Panc1 (cell line): ENCODE data around the gene VTI1A.

Experiments used
- CTCF ChIP-seq: fragments of 450-650 bp; IDR thresholded peaks from 2 replicates; pipeline ENCODE4 v1.5.1; 2017; ENCODE audit warnings: mild to moderate bottlenecking
- POLR2AphosphoS5 ChIP-seq: IDR thresholded peaks from 2 replicates; pipeline ENCODE4 v1.6.1; 2012; ENCODE audit warnings: mild to moderate bottlenecking, low read depth, low read length, moderate library complexity
- REST ChIP-seq, 2 experiments: IDR thresholded peaks; 2 replicates each; pipeline ENCODE4 v1.6.1; 2011 to 2012; ENCODE audit warnings: low read depth in 2 of 2, control low read depth in 1 of 2, low read length in 1 of 2, mild to moderate bottlenecking in 1 of 2, moderate library complexity in 1 of 2; ENCODE audit not compliant: insufficient read depth in 1 of 2
- SIN3A ChIP-seq: IDR thresholded peaks from 2 replicates; pipeline ENCODE4 v1.6.1; 2012; ENCODE audit warnings: low read depth, mild to moderate bottlenecking, low read length, moderate library complexity, borderline replicate concordance; ENCODE audit not compliant: insufficient read depth

GRCh38 chr10:112548535-112549276 lies 101.7 kb downstream of the VTI1A start:
- TF ChIP-seq CTCF, result no peak
- no peak for TF ChIP-seq SIN3A
- no peak for TF ChIP-seq POLR2AphosphoS5
- TF ChIP-seq REST (IDR thresholded peaks at IDR 0.05; ENCODE audit: insufficient read depth in 1 of 2, low read depth in 2 of 2, low read length in 1 of 2), result no peak
